Esophagus (tissue), 2 donors: Measurements from ENCODE around the gene RPS6KA4. TPM values are rescaled to one million over a fixed set of nuclear protein-coding genes. Genes with fewer than 3 reads are reported as not detected.

Source experiments
- H3K27ac ChIP-seq, 2 donors: one replicate each; pipeline ENCODE4 v1.5.1; 2013; ENCODE audit warnings: low read depth in 2 of 2, mild to moderate bottlenecking in 2 of 2, inconsistent platforms in 1 of 2, low read length in 1 of 2, moderate library complexity in 1 of 2
- H3K27me3 ChIP-seq, 2 donors: one replicate each; pipeline ENCODE4 v1.6.1; 2013; ENCODE audit warnings: low read length in 2 of 2, control low read depth in 1 of 2, mild to moderate bottlenecking in 1 of 2; ENCODE audit not compliant: insufficient read depth in 2 of 2, control insufficient read depth in 1 of 2
- H3K36me3 ChIP-seq, 2 donors: one replicate each; pipeline ENCODE4 v1.6.1; 2013; ENCODE audit warnings: low read length in 1 of 2; ENCODE audit not compliant: control insufficient read depth in 2 of 2, insufficient read depth in 2 of 2
- H3K4me1 ChIP-seq, 2 donors: one replicate each; pipeline ENCODE4 v1.6.1; 2013; ENCODE audit warnings: low read length in 1 of 2; ENCODE audit not compliant: control insufficient read depth in 2 of 2, insufficient read depth in 2 of 2
- H3K4me3 ChIP-seq, 2 donors: one replicate each; pipeline ENCODE4 v1.5.1; 2013; ENCODE audit warnings: low read length in 2 of 2, mild to moderate bottlenecking in 2 of 2, low read depth in 1 of 2, moderate library complexity in 1 of 2
- H3K9me3 ChIP-seq, 2 donors: one replicate each; pipeline ENCODE4 v1.6.1; 2013; ENCODE audit warnings: mild to moderate bottlenecking in 2 of 2, low read depth in 1 of 2, low read length in 1 of 2, moderate library complexity in 1 of 2; ENCODE audit not compliant: control insufficient read depth in 2 of 2, insufficient read depth in 1 of 2
- WGBS, 2 donors: extraction: QIAGEN DNeasy Blood & Tissue Kit; methylation state at CpG; one replicate each; pipeline ENCODE4 v1.1.7; 2013; 5-methylcytosine and 5-hydroxymethylcytosine counted together
- polyA plus RNA-seq, 2 donors: library from polyadenylated mRNA; stranded (reverse); fragments of 200-250 nt; gene quantifications; one replicate each; pipeline ENCODE4 v1.2.3, GENCODE V29; 2013
- donor health status: healthy with polysubstance abuse.
- donor health status: Bipolar disorder and iron deficiency.

RPS6KA4 gene
- polyA plus RNA-seq, 2 donors = 28.5 to 31.2 TPM

DNA sequence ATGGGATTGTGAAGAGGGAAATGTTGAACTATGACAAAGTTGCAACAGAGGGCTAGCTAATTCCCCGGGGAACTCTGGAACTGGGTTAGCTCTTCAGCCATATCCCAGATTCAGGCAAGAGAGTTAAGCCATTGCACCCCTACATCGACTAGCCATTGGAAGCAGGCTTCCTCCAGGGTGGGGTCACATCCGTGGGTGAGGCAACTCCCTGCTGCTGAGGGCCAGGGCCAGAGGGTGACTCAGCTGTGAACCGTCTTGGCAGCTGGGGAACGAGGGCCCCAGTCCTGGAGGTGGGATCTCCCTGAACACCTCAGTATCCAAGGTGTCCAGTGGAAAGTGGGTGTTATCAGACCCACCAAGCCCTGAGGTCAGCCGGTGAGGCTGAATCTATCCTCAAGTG lies 41.1 kb downstream of the RPS6KA4 start:
- H3K4me3 ChIP-seq = no peak overlapping the region
- no peaks in the 10 kb centered on the region for H3K9me3 ChIP-seq
- no peaks in the 10 kb centered on the region for H3K27me3 ChIP-seq
- H3K27ac ChIP-seq = no peak overlapping the region
- 45 to 54% methylated on average over 6 of the region's 6 CpGs for WGBS, 2 donors
- no peaks in the 10 kb centered on the region for H3K36me3 ChIP-seq
- peaks cover 0 to 5% of the 10 kb centered on the region in 2 donors for H3K4me1 ChIP-seq

DNA sequence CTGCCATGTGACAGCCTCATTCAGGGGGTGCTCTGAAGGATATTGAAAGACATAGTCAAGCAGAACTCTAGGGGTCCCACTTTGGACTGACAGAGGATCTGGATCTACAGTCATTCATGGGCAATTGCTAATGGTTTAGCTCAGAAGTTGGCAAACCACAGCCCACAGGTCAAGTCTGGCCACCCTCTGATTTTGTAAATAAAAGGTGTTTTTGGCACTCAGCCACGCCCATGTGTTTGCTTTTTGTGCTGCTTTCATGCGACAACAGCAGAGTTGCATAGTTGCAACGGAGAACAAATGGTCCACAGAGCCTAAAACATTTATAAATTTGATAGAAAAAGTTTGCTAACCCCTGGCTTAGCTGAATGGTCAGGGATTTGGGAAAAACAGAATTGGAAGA lies 41.7 kb downstream of the RPS6KA4 start:
- H3K27me3 ChIP-seq = no peaks in the 10 kb centered on the region
- no peak overlapping the region for H3K4me3 ChIP-seq
- WGBS, 2 donors = 56 to 59% methylated on average over 3 of the region's 3 CpGs
- no peaks in the 10 kb centered on the region for H3K36me3 ChIP-seq
- no peaks in the 10 kb centered on the region for H3K9me3 ChIP-seq
- H3K4me1 ChIP-seq = peaks cover 0 to 5% of the 10 kb centered on the region in 2 donors
- no peak overlapping the region for H3K27ac ChIP-seq

DNA sequence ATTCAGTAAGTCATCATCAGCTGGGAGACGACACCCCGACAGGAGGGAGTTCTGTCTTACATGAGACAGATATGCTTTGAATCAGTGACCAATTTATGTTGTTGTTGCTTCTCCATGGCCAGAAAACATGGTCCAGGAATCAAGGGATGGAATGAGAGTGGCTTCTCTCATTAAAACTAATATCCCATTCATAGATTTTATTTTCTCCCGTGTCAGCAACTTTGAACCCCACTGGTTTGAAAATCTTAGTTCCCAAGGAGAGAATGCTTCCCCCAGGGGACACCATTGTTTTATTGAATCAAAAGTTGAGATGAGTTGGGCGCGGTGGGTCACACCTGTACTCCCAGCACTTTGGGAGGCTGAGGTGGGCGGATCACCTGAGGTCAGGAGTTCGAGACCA lies 42.8 kb downstream of the RPS6KA4 start:
- WGBS, 2 donors = 88 to 90% methylated on average over 7 of the region's 7 CpGs
- Histone ChIP-seq H3K4me3 (no peak overlapping the region), H3K27me3 (no peaks in the 10 kb centered on the region), H3K27ac (no peak overlapping the region), H3K4me1 (peaks cover 0 to 5% of the 10 kb centered on the region in 2 donors), H3K36me3 (no peaks in the 10 kb centered on the region), H3K9me3 (no peaks in the 10 kb centered on the region)

DNA sequence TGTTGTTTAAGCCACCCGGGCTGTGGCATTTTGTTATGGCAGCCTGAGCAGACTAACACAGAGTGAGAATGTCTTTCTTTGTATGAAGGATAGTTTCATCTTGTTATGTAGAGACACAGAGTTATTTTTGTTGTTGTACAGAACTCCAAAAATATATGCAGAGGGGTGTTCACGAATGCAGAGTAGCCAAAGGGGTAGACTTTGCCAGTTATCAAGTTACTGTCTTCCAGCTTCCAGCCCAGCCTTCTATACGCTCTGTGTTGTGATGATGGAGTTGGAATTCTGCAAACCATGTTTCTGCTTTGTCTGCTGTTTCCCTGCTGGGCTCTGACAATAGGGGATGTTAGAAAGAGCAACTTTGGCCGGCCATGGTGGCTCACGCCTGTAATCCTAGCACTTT lies 44.1 kb downstream of the RPS6KA4 start:
- Histone ChIP-seq H3K4me3 (no peak overlapping the region), H3K27me3 (no peaks in the 10 kb centered on the region), H3K4me1 (peaks cover 0 to 5% of the 10 kb centered on the region in 2 donors), H3K9me3 (no peaks in the 10 kb centered on the region), H3K27ac (no peak overlapping the region), H3K36me3 (no peaks in the 10 kb centered on the region)
- WGBS, 2 donors = 77 to 83% methylated on average over 5 of the region's 5 CpGs

DNA sequence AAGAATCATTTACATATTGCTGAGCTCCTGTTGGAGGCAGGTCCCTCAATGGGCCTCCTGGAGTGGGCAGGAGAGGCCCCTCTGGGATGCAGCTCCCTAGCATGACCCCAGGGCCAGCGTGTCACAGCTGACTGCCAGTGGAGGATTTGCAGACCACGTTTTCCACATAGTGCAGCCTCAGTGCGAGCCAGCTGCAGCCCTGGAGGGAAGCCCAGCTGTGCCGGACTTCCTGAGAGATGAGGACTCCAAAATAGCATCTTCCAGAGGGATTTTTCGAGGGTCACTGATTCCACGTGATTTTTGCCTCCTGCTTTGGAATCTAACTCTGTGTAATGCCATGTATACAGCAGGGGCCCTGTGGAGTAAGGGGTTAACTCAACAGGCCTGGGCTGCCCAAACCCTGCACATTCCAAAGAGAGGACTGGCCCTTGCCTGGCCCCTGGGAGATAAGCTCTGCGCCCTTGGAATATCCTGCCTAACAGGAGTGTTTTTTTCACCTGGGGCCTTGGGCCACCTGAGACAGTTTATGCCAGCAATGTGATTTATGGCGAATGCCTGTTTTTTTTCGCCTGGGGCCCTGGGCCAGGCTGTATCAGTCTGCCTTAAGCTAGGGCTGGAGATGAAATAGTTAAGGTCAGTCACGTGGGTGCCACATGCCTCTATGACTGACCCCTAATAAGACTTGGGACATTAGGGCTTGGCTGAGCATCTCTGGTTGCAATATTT lies 47.4 kb downstream of the RPS6KA4 start:
- Histone ChIP-seq H3K27me3 (no peaks in the 10 kb centered on the region), H3K36me3 (no peaks in the 10 kb centered on the region), H3K4me1 (no peaks in the 10 kb centered on the region), H3K4me3 (no peak overlapping the region), H3K9me3 (no peaks in the 10 kb centered on the region), H3K27ac (no peak overlapping the region)
- WGBS, 2 donors = 46 to 48% methylated on average over 10 of the region's 10 CpGs

DNA sequence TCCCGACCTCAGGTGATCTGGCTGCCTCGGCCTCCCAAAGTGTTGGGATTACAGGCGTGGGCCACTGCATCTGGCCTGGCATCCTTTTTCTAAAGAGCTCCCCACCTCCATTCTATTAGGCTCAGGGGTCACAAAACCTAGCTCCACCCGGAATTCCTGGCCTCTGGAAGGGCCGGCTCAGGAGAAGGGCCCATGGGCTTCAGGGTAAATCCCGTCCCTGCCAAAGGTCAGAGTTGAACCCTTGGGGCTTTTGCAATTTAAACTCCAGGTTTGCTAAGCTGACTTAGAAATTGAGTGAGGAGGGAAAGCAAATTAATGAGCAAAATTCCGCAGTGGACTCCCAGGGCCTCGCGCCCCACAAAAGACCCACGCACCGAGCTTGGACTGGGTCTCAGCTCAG lies 48.3 kb downstream of the RPS6KA4 start:
- no peaks in the 10 kb centered on the region for H3K27me3 ChIP-seq
- H3K27ac ChIP-seq = no peak overlapping the region
- WGBS, 2 donors = 83 to 90% methylated on average over 11 of the region's 11 CpGs
- no peaks in the 10 kb centered on the region for H3K36me3 ChIP-seq
- no peaks in the 10 kb centered on the region for H3K4me1 ChIP-seq
- no peak overlapping the region for H3K4me3 ChIP-seq
- H3K9me3 ChIP-seq = no peaks in the 10 kb centered on the region

DNA sequence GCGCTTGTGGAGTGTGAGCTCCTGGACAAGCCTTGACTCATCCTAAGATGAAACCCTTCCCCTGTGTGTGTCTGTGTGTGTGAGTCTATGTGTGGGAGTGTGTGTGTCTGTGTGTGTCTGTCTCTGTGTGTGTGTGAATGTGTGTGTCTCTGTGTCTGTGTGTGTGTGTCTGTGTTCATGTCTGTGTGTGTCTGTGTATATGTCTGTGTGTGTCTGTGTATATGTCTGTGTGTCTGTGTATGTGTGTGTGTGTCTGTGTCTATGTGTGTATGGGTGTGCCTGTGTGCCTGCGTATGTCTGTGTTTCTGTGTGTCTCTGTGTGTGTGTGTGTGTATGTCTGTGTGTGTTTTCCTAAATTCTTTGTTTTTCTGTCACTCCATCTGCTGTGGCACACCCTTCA lies 48.7 kb downstream of the RPS6KA4 start:
- Histone ChIP-seq H3K27ac (no peak overlapping the region), H3K36me3 (no peaks in the 10 kb centered on the region), H3K9me3 (no peaks in the 10 kb centered on the region), H3K4me1 (no peaks in the 10 kb centered on the region), H3K4me3 (no peak overlapping the region), H3K27me3 (no peaks in the 10 kb centered on the region)
- 93 to 95% methylated on average over 2 of the region's 2 CpGs for WGBS, 2 donors

DNA sequence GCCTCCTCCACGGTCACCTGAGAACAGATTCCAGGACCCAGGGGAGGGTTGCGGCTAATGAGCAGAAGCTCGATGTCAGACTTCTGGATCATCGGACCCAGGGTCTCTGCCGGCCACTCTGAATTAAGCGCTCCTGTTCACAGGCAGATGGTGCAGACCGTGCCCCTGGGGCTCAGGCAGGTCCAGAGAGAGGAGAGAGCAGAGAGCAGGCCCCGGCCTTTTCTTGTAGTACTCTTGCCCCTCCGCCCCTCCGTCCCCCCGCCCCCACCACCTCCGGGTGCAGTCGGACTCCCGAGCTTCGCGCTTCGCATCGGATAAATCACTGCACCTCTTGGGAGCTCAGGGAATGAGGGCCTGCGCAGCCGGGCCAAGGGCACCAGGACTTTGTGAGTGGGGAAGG lies 50.3 kb downstream of the RPS6KA4 start:
- 75 to 77% methylated on average over 20 of the region's 20 CpGs for WGBS, 2 donors
- H3K4me3 ChIP-seq = no peak overlapping the region
- H3K36me3 ChIP-seq = no peaks in the 10 kb centered on the region
- H3K4me1 ChIP-seq = no peaks in the 10 kb centered on the region
- no peak overlapping the region for H3K27ac ChIP-seq
- H3K9me3 ChIP-seq = no peaks in the 10 kb centered on the region
- H3K27me3 ChIP-seq = no peaks in the 10 kb centered on the region

DNA sequence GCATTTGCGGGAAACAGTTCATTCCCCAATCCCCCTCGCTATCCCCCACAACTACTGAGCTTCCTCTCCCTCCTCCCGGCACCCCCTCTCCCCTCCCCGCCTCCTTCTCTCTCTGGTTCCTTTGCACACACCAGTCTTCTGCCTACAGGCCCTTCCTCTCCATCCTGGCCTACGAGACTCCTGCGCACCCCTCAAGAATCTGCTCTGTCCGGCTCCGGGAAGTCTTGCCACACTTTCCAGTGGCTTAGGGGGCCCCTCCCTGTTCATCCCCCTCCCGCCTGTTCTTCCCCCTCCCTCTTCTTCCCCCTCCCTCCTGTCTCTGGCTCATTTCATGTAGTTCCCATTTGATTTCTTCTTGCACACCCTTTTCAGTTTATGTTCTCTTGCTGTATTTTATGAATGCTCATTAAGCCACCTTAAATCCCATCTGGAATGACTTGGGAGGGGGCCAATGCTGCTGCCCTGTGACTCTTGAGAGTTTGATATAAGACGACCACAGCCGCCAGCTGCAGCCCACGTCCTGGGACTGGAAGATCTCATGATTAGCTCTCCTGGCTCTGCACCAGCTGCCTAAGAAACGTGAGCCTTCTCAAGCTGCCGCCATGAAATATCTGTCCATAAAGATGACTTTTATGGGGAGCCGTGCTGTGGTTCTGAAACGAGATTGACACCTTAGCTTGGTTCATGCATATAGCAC lies 50.9 kb downstream of the RPS6KA4 start:
- no peak overlapping the region for H3K27ac ChIP-seq
- 49 to 52% methylated on average over 16 of the region's 16 CpGs for WGBS, 2 donors
- H3K36me3 ChIP-seq = no peaks in the 10 kb centered on the region
- H3K9me3 ChIP-seq = no peaks in the 10 kb centered on the region
- H3K27me3 ChIP-seq = no peaks in the 10 kb centered on the region
- no peaks in the 10 kb centered on the region for H3K4me1 ChIP-seq
- no peak overlapping the region for H3K4me3 ChIP-seq

DNA sequence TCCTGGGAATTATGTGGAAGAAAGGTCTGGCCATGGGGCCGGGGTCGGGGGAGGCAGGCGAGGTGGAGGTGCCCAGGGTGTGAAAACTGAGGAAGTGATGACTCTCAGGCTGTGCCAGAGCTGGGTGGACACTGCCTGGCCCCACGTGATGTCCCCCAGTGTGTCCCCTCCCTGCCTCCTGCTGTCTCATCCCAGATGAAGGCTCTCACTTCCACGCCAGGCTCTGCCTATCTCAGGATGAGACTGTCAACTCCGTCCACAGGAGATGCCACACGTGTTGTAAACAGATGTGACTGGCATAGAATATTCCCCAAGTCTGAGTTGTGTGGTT lies 51.4 kb downstream of the RPS6KA4 start:
- H3K36me3 ChIP-seq = no peaks in the 10 kb centered on the region
- 76 to 77% methylated on average over 7 of the region's 7 CpGs for WGBS, 2 donors
- H3K4me3 ChIP-seq = no peak overlapping the region
- H3K27ac ChIP-seq = no peak overlapping the region
- no peaks in the 10 kb centered on the region for H3K27me3 ChIP-seq
- no peaks in the 10 kb centered on the region for H3K9me3 ChIP-seq
- no peaks in the 10 kb centered on the region for H3K4me1 ChIP-seq
